ENCODE measurements around the gene DNAJC7. TPM values are rescaled to one million over a fixed set of nuclear protein-coding genes. Genes with fewer than 3 reads are reported as not detected.
A peak's percentile ranks its signal among the peaks of the same experiment; 100 is the strongest.
"Not testable (repeated sequence)": the region's sequence is repeated elsewhere in the genome, so short reads cannot be mapped to it uniquely, and the experiment has no call there.

The DNAJC7 gene
- total and polyA plus RNA-seq, 7 donors, result 46.7 to 91.6 (median 57.1) TPM

- intact Hi-C loops (cut with DNase I), result loop anchor here (2.0 to 5.0 kb wide), 2 partner anchors 42 to 92 kb away; no protein-coding TSS in a partner anchor
- H3K27ac ChIP-seq, result peak overlapping the region; percentile 41 to 62 (median 52)
- H3K9me3 ChIP-seq, result no peaks in the 10 kb centered on the region
- H3K4me3 ChIP-seq, result no peak overlapping the region
- no peak for TF ChIP-seq EP300 (IDR thresholded peaks at IDR 0.05)
- TF ChIP-seq POLR2AphosphoS5 (IDR thresholded peaks at IDR 0.05), result no peak
- TF ChIP-seq CTCF (IDR thresholded peaks at IDR 0.05), result no peak
- no peak for TF ChIP-seq POLR2A (IDR thresholded peaks at IDR 0.05)
- WGBS, 2 donors, result 49 to 69% methylated on average over 8 of the region's 8 CpGs
- H3K36me3 ChIP-seq, result peaks cover 13 to 33% (median 21%) of the 10 kb centered on the region in 4 donors
- DNase-seq, result no peak
- H3K27me3 ChIP-seq, result peaks cover 0 to 36% (median 19%) of the 10 kb centered on the region in 3 donors
- peaks cover 0 to 29% (median 19%) of the 10 kb centered on the region in 4 donors for H3K4me1 ChIP-seq
Observed at GRCh38 chr17:42025191-42025579, 7.9 kb upstream of the DNAJC7 start.

- 84% methylated on average over 15 of the region's 15 CpGs for WGBS, 2 donors
- peaks cover 13 to 33% (median 21%) of the 10 kb centered on the region in 4 donors for H3K36me3 ChIP-seq
- peak overlapping the region; percentile 41 to 62 (median 52) for H3K27ac ChIP-seq
- TF ChIP-seq POLR2AphosphoS5 (IDR thresholded peaks at IDR 0.05) (no peak), POLR2A (IDR thresholded peaks at IDR 0.05) (no peak), CTCF (IDR thresholded peaks at IDR 0.05) (no peak), EP300 (IDR thresholded peaks at IDR 0.05) (no peak)
- H3K27me3 ChIP-seq, result peaks cover 0 to 21% (median 15%) of the 10 kb centered on the region in 3 donors
- no peaks in the 10 kb centered on the region for H3K9me3 ChIP-seq
- intact Hi-C loops (cut with DNase I), result loop anchor here (2.0 kb wide), 1 partner anchor 93 kb away; no protein-coding TSS in a partner anchor
- H3K4me1 ChIP-seq, result peaks cover 0 to 34% (median 22%) of the 10 kb centered on the region in 4 donors
- DNase-seq, result peak; percentile 72
- no peak overlapping the region for H3K4me3 ChIP-seq
Observed at GRCh38 chr17:42023524-42024349, 6.5 kb upstream of the DNAJC7 start.

GRCh38 chr17:42020845-42021244, 3.6 kb upstream of the DNAJC7 start:
- WGBS, 2 donors, result 57 to 83% methylated on average over 8 of the region's 8 CpGs
- H3K36me3 ChIP-seq, result peaks cover 13 to 33% (median 21%) of the 10 kb centered on the region in 4 donors
- DNase-seq; H3K27me3 ChIP-seq; H3K9me3 ChIP-seq; intact Hi-C loops (cut with DNase I): not testable (repeated sequence)
- peak overlapping the region in 2 of 4 donors; percentile 84 to 91 for H3K27ac ChIP-seq
- peaks cover 0 to 53% (median 34%) of the 10 kb centered on the region in 4 donors for H3K4me1 ChIP-seq
- H3K4me3 ChIP-seq, result peak overlapping the region; percentile 74 to 90 (median 80)

- Histone ChIP-seq H3K27ac (peak within 1 kb of the TSS; percentile 84 to 91 (median 86)), H3K36me3 (peaks cover 13 to 33% (median 21%) of the 10 kb centered on the region in 4 donors), H3K4me1 (peaks cover 0 to 55% (median 42%) of the 10 kb centered on the region in 4 donors), H3K9me3 (no peaks in the 10 kb centered on the region), H3K27me3 (no peaks in the 10 kb centered on the region), H3K4me3 (peak within 1 kb of the TSS; percentile 74 to 90 (median 80))
- TF ChIP-seq EP300 (IDR thresholded peaks at IDR 0.05), result no peak
- TF ChIP-seq POLR2A (IDR thresholded peaks at IDR 0.05), result peak in 1 of 2 donors; percentile 33
- peak; percentile 84 to 97 (median 94) for TF ChIP-seq CTCF (IDR thresholded peaks at IDR 0.05)
- TF ChIP-seq POLR2AphosphoS5 (IDR thresholded peaks at IDR 0.05), result peak; percentile 28 to 79 (median 70)
- intact Hi-C loops (cut with DNase I), result no loop called here
- 6 to 7% methylated on average over 49 of the region's 49 CpGs for WGBS, 2 donors
- DNase-seq, result peak; percentile 97
Observed at GRCh38 chr17:42019509-42020404, 2.5 kb upstream of the DNAJC7 start, which contains the start of gene NKIRAS2. TSS of gene NKIRAS2 (plus strand) at chr17:42020090. CDS start at chr17:42021578, 1,488 bp downstream.
